H9 (cell line): ENCODE measurements around the gene MYCBPAP. TPM values are rescaled to one million over a fixed set of nuclear protein-coding genes. Genes with fewer than 3 reads are reported as not detected.

ENCODE experiments used
- DNase-seq: peaks from one replicate; pipeline ENCODE4 v3.0.0-alpha.2; 2017
- H2AFZ ChIP-seq: one replicate; pipeline ENCODE4 v1.6.1; 2013; ENCODE audit warnings: mild to moderate bottlenecking, low read length, control low read depth, moderate library complexity
- H2AK5ac ChIP-seq: 2 replicates; pipeline ENCODE4 v1.6.1; 2013; ENCODE audit warnings: low read length, control low read depth, mixed read lengths; ENCODE audit not compliant: insufficient read length
- H2BK120ac ChIP-seq: one replicate; pipeline ENCODE4 v1.6.1; 2013; ENCODE audit warnings: low read depth, mild to moderate bottlenecking, low read length, control low read depth, inconsistent platforms; ENCODE audit not compliant: poor library complexity, severe bottlenecking
- H2BK12ac ChIP-seq: 2 replicates; pipeline ENCODE4 v1.6.1; 2013; ENCODE audit warnings: low read length, control low read depth, mixed read lengths, low read depth; ENCODE audit not compliant: insufficient read length
- H2BK15ac ChIP-seq: 2 replicates; pipeline ENCODE4 v1.6.1; 2013; ENCODE audit warnings: low read depth, low read length, control low read depth
- H2BK20ac ChIP-seq: one replicate; pipeline ENCODE4 v1.6.1; 2013; ENCODE audit warnings: low read depth, mild to moderate bottlenecking, low read length, control low read depth, inconsistent platforms; ENCODE audit not compliant: poor library complexity, severe bottlenecking
- H2BK5ac ChIP-seq: 2 replicates; pipeline ENCODE4 v1.6.1; 2013; ENCODE audit warnings: low read length, control low read depth, mixed read lengths; ENCODE audit not compliant: insufficient read length
- H3K14ac ChIP-seq: 2 replicates; pipeline ENCODE4 v1.6.1; 2013; ENCODE audit warnings: low read length, control low read depth; ENCODE audit not compliant: insufficient read depth
- H3K18ac ChIP-seq: 2 replicates; pipeline ENCODE4 v1.6.1; 2013; ENCODE audit warnings: low read depth, mild to moderate bottlenecking, mixed read lengths, low read length, control low read depth; ENCODE audit not compliant: insufficient read length
- H3K23ac ChIP-seq: 2 replicates; pipeline ENCODE4 v1.6.1; 2013; ENCODE audit warnings: low read length, control low read depth, mixed read lengths, low read depth; ENCODE audit not compliant: insufficient read length
- H3K23me2 ChIP-seq: 2 replicates; pipeline ENCODE4 v1.6.1; 2013; ENCODE audit warnings: low read depth, mild to moderate bottlenecking, mixed read lengths, low read length, control low read depth; ENCODE audit not compliant: insufficient read length, poor library complexity, severe bottlenecking
- H3K27ac ChIP-seq: 2 replicates; pipeline ENCODE4 v1.5.1; 2013; ENCODE audit warnings: low read length, control low read depth, mixed read lengths, low read depth; ENCODE audit not compliant: insufficient read length
- H3K27me3 ChIP-seq: 2 replicates; pipeline ENCODE4 v1.6.1; 2013; ENCODE audit warnings: low read length, control low read depth, inconsistent platforms; ENCODE audit not compliant: insufficient read depth
- H3K4ac ChIP-seq: 2 replicates; pipeline ENCODE4 v1.6.1; 2013; ENCODE audit warnings: low read depth, mild to moderate bottlenecking, control low read depth, inconsistent platforms, low read length, moderate library complexity
- H3K4me1 ChIP-seq: 2 replicates; pipeline ENCODE4 v1.6.1; 2013; ENCODE audit warnings: low read length, control low read depth, inconsistent platforms; ENCODE audit not compliant: insufficient read depth
- H3K4me2 ChIP-seq: 2 replicates; pipeline ENCODE4 v1.6.1; 2013; ENCODE audit warnings: low read length, control low read depth, mixed read lengths; ENCODE audit not compliant: insufficient read length, insufficient read depth
- H3K56ac ChIP-seq: 2 replicates; pipeline ENCODE4 v1.6.1; 2013; ENCODE audit warnings: low read depth, mild to moderate bottlenecking, mixed read lengths, low read length, control low read depth; ENCODE audit not compliant: insufficient read length
- H3K79me1 ChIP-seq: 2 replicates; pipeline ENCODE4 v1.6.1; 2013; ENCODE audit warnings: low read depth, mild to moderate bottlenecking, moderate library complexity, low read length, control low read depth, inconsistent platforms; ENCODE audit not compliant: insufficient read depth, poor library complexity, severe bottlenecking
- H3K79me2 ChIP-seq: 2 replicates; pipeline ENCODE4 v1.6.1; 2013; ENCODE audit warnings: low read length, control low read depth, inconsistent platforms; ENCODE audit not compliant: insufficient read depth
- H3K9ac ChIP-seq: 2 replicates; pipeline ENCODE4 v1.6.1; 2013; ENCODE audit warnings: low read length, control low read depth, mixed read lengths; ENCODE audit not compliant: insufficient read length; ENCODE audit errors: extremely low read depth
- H3K9me3 ChIP-seq: one replicate; pipeline ENCODE4 v1.6.1; 2013; ENCODE audit warnings: low read depth, low read length, inconsistent platforms; ENCODE audit not compliant: control insufficient read depth
- H3T11ph ChIP-seq: one replicate; pipeline ENCODE4 v1.6.1; 2013; ENCODE audit warnings: mild to moderate bottlenecking, low read length, control low read depth, inconsistent platforms
- H4K20me1 ChIP-seq: one replicate; pipeline ENCODE4 v1.6.1; 2013; ENCODE audit not compliant: control insufficient read depth, insufficient read length, insufficient read depth
- H4K5ac ChIP-seq: 2 replicates; pipeline ENCODE4 v1.6.1; 2013; ENCODE audit warnings: low read depth, mild to moderate bottlenecking, mixed read lengths, low read length, control low read depth; ENCODE audit not compliant: insufficient read length
- H4K8ac ChIP-seq: replicated peaks from 2 replicates; pipeline ENCODE4 v1.6.1; 2013; ENCODE audit warnings: low read length, control low read depth, mixed read lengths, low read depth; ENCODE audit not compliant: insufficient read length
- H4K91ac ChIP-seq: 2 replicates; pipeline ENCODE4 v1.6.1; 2013; ENCODE audit warnings: low read depth, mild to moderate bottlenecking, moderate library complexity, mixed read lengths, low read length, control low read depth; ENCODE audit not compliant: insufficient read length
- H3K27ac Mint-ChIP-seq, 3 experiments: 2 replicates in 2 of 3; 3 replicates in 1 of 3; pipeline ENCODE4 v1.8.0; 2020 to 2021; ENCODE audit warnings: mixed read lengths in 3 of 3, mild to moderate bottlenecking in 1 of 3, moderate library complexity in 1 of 3
- H3K27me3 Mint-ChIP-seq: 2 replicates; pipeline ENCODE4 v1.8.0; 2021; ENCODE audit warnings: low read depth, mild to moderate bottlenecking, moderate library complexity, mixed read lengths
- H3K36me3 Mint-ChIP-seq, 3 experiments: 2 replicates in 2 of 3; 3 replicates in 1 of 3; pipeline ENCODE4 v1.8.0; 2020 to 2021; ENCODE audit warnings: low read depth in 3 of 3, mixed read lengths in 3 of 3; ENCODE audit not compliant: insufficient read depth in 1 of 3
- H3K4me1 Mint-ChIP-seq, 2 experiments: 2 replicates each; pipeline ENCODE4 v1.8.0; 2020; ENCODE audit warnings: mixed read lengths in 2 of 2
- H3K4me3 Mint-ChIP-seq, 2 experiments: 2 replicates in 1 of 2; 3 replicates in 1 of 2; pipeline ENCODE4 v1.8.0; 2020 to 2021; ENCODE audit warnings: mild to moderate bottlenecking in 2 of 2, mixed read lengths in 2 of 2, moderate library complexity in 1 of 2
- H3K9me3 Mint-ChIP-seq, 2 experiments: 2 replicates in 1 of 2; 3 replicates in 1 of 2; pipeline ENCODE4 v1.8.0; 2020; ENCODE audit warnings: mild to moderate bottlenecking in 2 of 2, mixed read lengths in 2 of 2, moderate library complexity in 1 of 2
- CTCF ChIP-seq: fragments of 200-600 bp; sonication (generic); conservative IDR thresholded peaks from 3 replicates; pipeline ENCODE4 v1.8.0; 2021; ENCODE audit warnings: antibody characterized with exemption, mild to moderate bottlenecking
- WGBS: extraction: QIAGEN DNeasy Blood & Tissue Kit; methylation state at CpG from one replicate; pipeline ENCODE4 v1.1.7; 2013; ENCODE audit warnings: missing lambda C conversion rate, low lambda C conversion rate, mixed read lengths; ENCODE audit not compliant: insufficient read length; ENCODE audit errors: extremely low coverage; 5-methylcytosine and 5-hydroxymethylcytosine counted together
- total RNA-seq: library from RNA; stranded (reverse); gene quantifications from 2 replicates; pipeline ENCODE4 v1.2.1, GENCODE V29; 2021

MYCBPAP gene
- total RNA-seq, 1 experiment from 2014 or later = 1.7 TPM

- no peaks in the 10 kb centered on the region; a peak in 1 of 7 replicates for H3K36me3 Mint-ChIP-seq
- no CpG with 5 or more reads among the region's 18 CpGs for WGBS
- Histone ChIP-seq H4K5ac (no peak overlapping the region), H3K9me3 (no peaks in the 10 kb centered on the region), H3K14ac (no peak overlapping the region), H3K4me1 (no peaks in the 10 kb centered on the region; the same call in 1 of the 2 replicates), H3K27ac (no peak overlapping the region), H4K91ac (no peak overlapping the region), H2BK5ac (no peak overlapping the region), H3K79me1 (no peaks in the 10 kb centered on the region), H2AK5ac (no peak overlapping the region), H2AFZ (no peak overlapping the region), H3K23ac (no peak overlapping the region), H3K4ac (no peak overlapping the region), H4K20me1 (no peaks in the 10 kb centered on the region), H3K18ac (no peak overlapping the region), H2BK120ac (no peak overlapping the region), H3K9ac (no peak overlapping the region), H3K79me2 (no peaks in the 10 kb centered on the region), H2BK15ac (no peak overlapping the region), H3K56ac (no peak overlapping the region), H3K27me3 (peaks cover 29% of the 10 kb centered on the region), H3T11ph (no peak overlapping the region), H3K4me2 (peak overlapping the region; percentile 74), H2BK12ac (no peak overlapping the region), H4K8ac (no peak overlapping the region), H2BK20ac (no peak overlapping the region), H3K23me2 (peaks cover 26% of the 10 kb centered on the region)
- no peak; the same call in 2 of the 3 replicates for TF ChIP-seq CTCF
- H3K4me3 Mint-ChIP-seq = peak overlapping the region; percentile 72 to 92
- H3K9me3 Mint-ChIP-seq = no peaks in the 10 kb centered on the region
- no peak overlapping the region for H3K27ac Mint-ChIP-seq
- no peak for DNase-seq
- H3K4me1 Mint-ChIP-seq = peaks cover 12 to 28% of the 10 kb centered on the region in 2 experiments
- H3K27me3 Mint-ChIP-seq = peaks cover 66% of the 10 kb centered on the region
Observed at GRCh38 chr17:50558581-50558940, 50.3 kb downstream of the MYCBPAP start.
